CD14-positive monocyte (primary cell): ENCODE data around the gene BRPF1. TPM values are rescaled to one million over a fixed set of nuclear protein-coding genes. Genes with fewer than 3 reads are reported as not detected.

Experiments used
- DNase-seq, 3 donors: peaks; one replicate each; pipeline ENCODE4 v3.0.0-alpha.2; 2011 to 2022
- H2AFZ ChIP-seq: 2 replicates; pipeline ENCODE4 v1.6.0; 2012; ENCODE audit warnings: mild to moderate bottlenecking, low read depth, low read length, inconsistent platforms; ENCODE audit not compliant: insufficient read depth, poor library complexity, severe bottlenecking
- H3K27ac ChIP-seq, 2 donors: 1 replicate in 1 of 2; 2 replicates in 1 of 2; pipeline ENCODE4 v1.5.1; 2012 to 2013; ENCODE audit warnings: low read length in 2 of 2, control low read depth in 1 of 2, inconsistent platforms in 1 of 2, low read depth in 1 of 2, mild to moderate bottlenecking in 1 of 2
- H3K27me3 ChIP-seq, 2 donors: one replicate each; pipeline versions ENCODE4 v1.6.0 to v1.6.1; 2011 to 2013; ENCODE audit warnings: low read length in 2 of 2; ENCODE audit not compliant: control insufficient read depth in 2 of 2, insufficient read depth in 2 of 2
- H3K36me3 ChIP-seq, 2 donors: replicated peaks in 1 of 2; 1 replicate in 1 of 2; 2 replicates in 1 of 2; pipeline versions ENCODE4 v1.5.1 to v1.6.1; 2012 to 2013; ENCODE audit warnings: low read length in 2 of 2, control low read depth in 1 of 2, inconsistent platforms in 1 of 2, mild to moderate bottlenecking in 1 of 2; ENCODE audit not compliant: insufficient read depth in 2 of 2, control insufficient read depth in 1 of 2
- H3K4me1 ChIP-seq, 2 donors: 1 replicate in 1 of 2; 2 replicates in 1 of 2; pipeline versions ENCODE4 v1.5.1 to v1.6.1; 2012 to 2013; ENCODE audit warnings: low read length in 2 of 2, control low read depth in 1 of 2, inconsistent platforms in 1 of 2, mild to moderate bottlenecking in 1 of 2, moderate library complexity in 1 of 2; ENCODE audit not compliant: insufficient read depth in 2 of 2, control insufficient read depth in 1 of 2
- H3K4me2 ChIP-seq: replicated peaks from 2 replicates; pipeline ENCODE3; 2012; ENCODE audit warnings: low read length, moderate library complexity, mild to moderate bottlenecking; ENCODE audit not compliant: poor library complexity, severe bottlenecking; ENCODE audit errors: extremely low read depth
- H3K4me3 ChIP-seq, 3 experiments: fragments of 200-600 bp in 1 of 3; sonication (generic) in 1 of 3; replicated peaks in 1 of 3; 1 replicate in 2 of 3; 2 replicates in 1 of 3; pipeline ENCODE4 v1.5.1; 2011 to 2013; ENCODE audit warnings: low read length in 3 of 3, mild to moderate bottlenecking in 3 of 3, control low read depth in 2 of 3, low read depth in 2 of 3, inconsistent platforms in 1 of 3, moderate library complexity in 1 of 3
- H3K79me2 ChIP-seq: 2 replicates; pipeline ENCODE4 v1.6.0; 2012; ENCODE audit warnings: mild to moderate bottlenecking, control low read depth, inconsistent platforms, low read length, moderate library complexity; ENCODE audit not compliant: insufficient read depth
- H3K9ac ChIP-seq: 2 replicates; pipeline ENCODE4 v1.6.0; 2017; ENCODE audit warnings: low read length, mild to moderate bottlenecking; ENCODE audit not compliant: insufficient read depth, poor library complexity, severe bottlenecking
- H3K9me3 ChIP-seq, 2 donors: replicated peaks in 1 of 2; 1 replicate in 1 of 2; 2 replicates in 1 of 2; pipeline versions ENCODE4 v1.5.1 to v1.6.1; 2012 to 2013; ENCODE audit warnings: low read length in 2 of 2, control low read depth in 1 of 2; ENCODE audit not compliant: control insufficient read depth in 1 of 2, insufficient read depth in 1 of 2
- H4K20me1 ChIP-seq: 2 replicates; pipeline ENCODE4 v1.6.0; 2012; ENCODE audit warnings: mild to moderate bottlenecking, low read length, control low read depth, moderate library complexity; ENCODE audit not compliant: insufficient read depth
- H3K27ac Mint-ChIP-seq, 7 donors: one replicate each; pipeline ENCODE4 v1.8.0; 2020; ENCODE audit warnings: mild to moderate bottlenecking in 7 of 7, mixed read lengths in 7 of 7, moderate library complexity in 6 of 7, inconsistent platforms in 2 of 7
- H3K27me3 Mint-ChIP-seq, 3 donors: one replicate each; pipeline ENCODE4 v1.8.0; 2021 to 2022; ENCODE audit warnings: low read depth in 3 of 3, mild to moderate bottlenecking in 3 of 3, mixed read lengths in 3 of 3, moderate library complexity in 3 of 3, inconsistent platforms in 1 of 3
- H3K36me3 Mint-ChIP-seq, 2 donors: one replicate each; pipeline ENCODE4 v1.8.0; 2020; ENCODE audit warnings: mixed read lengths in 2 of 2, inconsistent platforms in 1 of 2, mild to moderate bottlenecking in 1 of 2
- H3K4me1 Mint-ChIP-seq: one replicate; pipeline ENCODE4 v1.8.0; 2020; ENCODE audit warnings: mild to moderate bottlenecking, mixed read lengths
- H3K4me3 Mint-ChIP-seq, 2 donors: one replicate each; pipeline ENCODE4 v1.8.0; 2020; ENCODE audit warnings: mild to moderate bottlenecking in 2 of 2, mixed read lengths in 2 of 2, moderate library complexity in 1 of 2
- H3K9me3 Mint-ChIP-seq, 7 donors: one replicate each; pipeline ENCODE4 v1.8.0; 2020 to 2022; ENCODE audit warnings: mixed read lengths in 7 of 7, mild to moderate bottlenecking in 6 of 7, moderate library complexity in 6 of 7, inconsistent platforms in 2 of 7
- CTCF ChIP-seq: fragments of 200-600 bp; IDR thresholded peaks from one replicate; pipeline ENCODE4 v1.8.0; 2022; ENCODE audit warnings: antibody characterized with exemption, mild to moderate bottlenecking
- WGBS: methylation state at CpG from one replicate; pipeline ENCODE4 v1.1.5; 2013; ENCODE audit warnings: missing lambda C conversion rate; ENCODE audit not compliant: insufficient coverage; 5-methylcytosine and 5-hydroxymethylcytosine counted together
- intact Hi-C, 2 donors: fragments of 100-400 bp; cut with micrococcal nuclease; formaldehyde crosslinking; loops; one replicate each; pipeline versions ENCODE4 v1.15.0 to v1.15.1; 2023
- polyA plus RNA-seq, 3 donors: library from polyadenylated mRNA; depleted of rRNA in 1 of 3; unstranded in 2 of 3; stranded (reverse) in 1 of 3; fragments of 300-500 nt in 2 of 3; fragments of >200 nt in 1 of 3; fragmentation: Illumina TruSeq in 2 of 3; gene quantifications; 1 replicate in 2 of 3; 2 replicates in 1 of 3; pipeline ENCODE4 v1.2.3, GENCODE V29; 2012 to 2021

The BRPF1 gene
- polyA plus RNA-seq, 3 donors = 5.1 to 22.5 (median 10.4) TPM

- H3K4me3 Mint-ChIP-seq = no peak overlapping the region
- intact Hi-C loops = no loop called here
Observed at GRCh38 chr3:9765865-9766264, 34.3 kb downstream of the BRPF1 start.

GRCh38 chr3:9767418-9767817 is 35.9 kb downstream of the BRPF1 start:
- peaks cover 9% of the 10 kb centered on the region for H4K20me1 ChIP-seq
- Mint-ChIP-seq H3K27ac (peak overlapping the region; percentile 79 to 93 (median 89)), H3K27me3 (peaks cover 0 to 16% (median 12%) of the 10 kb centered on the region in 3 donors), H3K4me3 (peak overlapping the region; percentile 67 to 95), H3K4me1 (peaks cover 54% of the 10 kb centered on the region), H3K36me3 (peaks cover 28 to 48% of the 10 kb centered on the region in 2 donors), H3K9me3 (peaks cover 0 to 1% (median 0%) of the 10 kb centered on the region in 7 donors)
- peaks cover 19 to 37% of the 10 kb centered on the region in 2 donors for H3K36me3 ChIP-seq
- intact Hi-C loops = no loop called here
- peak; percentile 56 to 61 (median 58) for DNase-seq
- no peaks in the 10 kb centered on the region for H3K27me3 ChIP-seq
- peak overlapping the region; percentile 96 for H3K4me2 ChIP-seq
- peak overlapping the region; percentile 35 for H2AFZ ChIP-seq
- peaks cover 18% of the 10 kb centered on the region for H3K79me2 ChIP-seq
- no peaks in the 10 kb centered on the region for H3K9me3 ChIP-seq
- peak overlapping the region in 1 of 3 experiments; percentile 89 for H3K4me3 ChIP-seq
- no CpG with 5 or more reads among the region's 7 CpGs for WGBS
- peak overlapping the region; percentile 30 for H3K9ac ChIP-seq
- TF ChIP-seq CTCF = no peak
- peak overlapping the region; percentile 21 to 78 for H3K27ac ChIP-seq
- H3K4me1 ChIP-seq = peaks cover 44 to 51% of the 10 kb centered on the region in 2 donors

More at GRCh38 chr3:9765865-9766264, 34.3 kb downstream of the BRPF1 start:
- Mint-ChIP-seq H3K27ac (no peak overlapping the region), H3K4me1 (peaks cover 50% of the 10 kb centered on the region), H3K27me3 (peaks cover 0 to 11% (median 11%) of the 10 kb centered on the region in 3 donors), H3K9me3 (peaks cover 0 to 2% (median 0%) of the 10 kb centered on the region in 7 donors), H3K36me3 (peaks cover 41 to 63% of the 10 kb centered on the region in 2 donors)
- peaks cover 24% of the 10 kb centered on the region for H4K20me1 ChIP-seq
- WGBS = 100% methylated on average over 3 of the region's 4 CpGs
- no peaks in the 10 kb centered on the region for H3K9me3 ChIP-seq
- no peaks in the 10 kb centered on the region for H3K27me3 ChIP-seq
- H3K36me3 ChIP-seq = peaks cover 33 to 53% of the 10 kb centered on the region in 2 donors
- no peak overlapping the region for H3K4me3 ChIP-seq
- no peak for TF ChIP-seq CTCF
- H3K27ac ChIP-seq = no peak overlapping the region
- H3K79me2 ChIP-seq = peaks cover 18% of the 10 kb centered on the region
- H3K9ac ChIP-seq = no peak overlapping the region
- DNase-seq = no peak
- peaks cover 44 to 50% of the 10 kb centered on the region in 2 donors for H3K4me1 ChIP-seq
- no peak overlapping the region for H2AFZ ChIP-seq
- no peak overlapping the region for H3K4me2 ChIP-seq
